Stimulated activated CD8-positive, alpha-beta memory T cell treated with anti-CD3 and anti-CD28 coated beads, Interleukin-7, amount 100 ng/mL, for 24 hours (primary cell): Measurements from ENCODE around the gene DPYD.

Source experiments
- DNase-seq: peaks from one replicate; pipeline ENCODE4 v3.0.0-alpha.2; 2020; ENCODE audit warnings: low read depth

DPYD gene

DNA sequence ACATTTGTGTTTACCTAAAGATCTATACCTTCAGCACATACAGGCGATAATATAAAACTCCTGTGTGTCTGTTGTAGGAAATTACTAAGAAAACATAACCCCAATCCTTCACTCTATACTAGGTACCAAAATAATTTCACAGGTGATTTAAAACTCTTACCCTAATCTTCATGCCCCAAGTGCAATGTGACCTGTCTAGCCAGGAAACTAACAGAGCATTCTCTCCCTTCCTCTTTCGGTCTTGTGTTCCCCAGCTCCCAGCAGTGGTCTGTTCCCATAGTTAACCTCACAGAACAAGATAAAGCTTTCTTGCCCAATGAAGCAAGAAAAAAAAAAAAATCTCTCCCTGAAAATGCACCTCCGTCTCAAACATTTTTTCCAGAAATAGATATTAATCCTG is 493.5 kb downstream of the DPYD start:
- DNase-seq = no peak

DNA sequence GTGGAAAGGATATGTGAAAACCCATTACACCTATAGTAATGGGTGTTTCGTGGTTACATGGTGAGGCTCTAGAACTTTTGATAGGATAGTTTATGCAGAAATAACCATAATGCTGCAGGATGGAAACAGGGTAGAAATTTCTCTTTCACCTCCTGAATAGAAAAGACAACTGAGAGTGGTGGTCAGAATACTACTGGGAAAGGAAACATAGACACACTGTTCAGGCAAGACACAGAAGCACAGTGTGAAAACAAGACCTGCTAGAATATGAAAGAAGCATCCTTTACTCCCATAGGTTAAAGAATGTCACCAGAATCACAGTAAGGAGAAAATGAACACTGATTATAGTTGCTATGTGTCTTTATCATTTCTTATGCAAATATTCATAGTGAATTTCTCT is 496.6 kb downstream of the DPYD start:
- no peak for DNase-seq

DNA sequence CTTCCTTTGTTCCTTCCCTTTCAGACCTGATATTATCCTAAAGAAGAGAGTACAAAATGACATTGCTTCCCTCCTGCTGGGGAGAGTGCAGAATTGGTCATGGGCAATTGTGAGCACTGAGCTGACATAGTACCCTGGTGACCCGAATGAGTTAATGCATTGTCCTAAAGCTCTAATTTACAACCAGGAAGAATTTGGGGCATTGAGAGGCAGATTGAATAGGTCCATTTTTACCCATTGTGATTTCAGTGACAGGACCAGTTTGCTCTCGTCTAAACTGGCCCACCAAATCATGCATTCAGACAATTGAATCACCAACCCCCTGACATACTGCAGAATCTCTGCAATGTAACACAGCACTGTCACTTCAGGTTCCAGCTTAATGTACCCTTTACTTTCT is 497.4 kb downstream of the DPYD start:
- DNase-seq = no peak

DNA sequence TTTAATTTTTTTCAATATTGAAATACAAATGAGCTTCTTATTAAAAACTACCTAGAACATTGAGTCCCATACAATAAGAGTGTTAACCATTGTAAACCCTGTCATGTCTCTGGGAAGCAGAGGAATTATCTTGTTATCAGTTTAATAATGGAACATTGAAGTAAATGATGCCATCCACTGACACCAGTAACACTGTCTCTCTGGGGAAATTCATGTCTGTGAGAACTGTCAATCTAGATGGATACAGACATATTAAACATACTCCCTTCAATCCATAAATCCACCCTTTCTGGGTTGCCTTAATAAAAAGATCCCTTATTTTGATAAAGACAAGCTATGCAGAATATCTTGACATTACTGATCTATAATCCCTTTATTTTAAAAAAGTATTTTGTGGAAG is 503.2 kb downstream of the DPYD start:
- DNase-seq = no peak

DNA sequence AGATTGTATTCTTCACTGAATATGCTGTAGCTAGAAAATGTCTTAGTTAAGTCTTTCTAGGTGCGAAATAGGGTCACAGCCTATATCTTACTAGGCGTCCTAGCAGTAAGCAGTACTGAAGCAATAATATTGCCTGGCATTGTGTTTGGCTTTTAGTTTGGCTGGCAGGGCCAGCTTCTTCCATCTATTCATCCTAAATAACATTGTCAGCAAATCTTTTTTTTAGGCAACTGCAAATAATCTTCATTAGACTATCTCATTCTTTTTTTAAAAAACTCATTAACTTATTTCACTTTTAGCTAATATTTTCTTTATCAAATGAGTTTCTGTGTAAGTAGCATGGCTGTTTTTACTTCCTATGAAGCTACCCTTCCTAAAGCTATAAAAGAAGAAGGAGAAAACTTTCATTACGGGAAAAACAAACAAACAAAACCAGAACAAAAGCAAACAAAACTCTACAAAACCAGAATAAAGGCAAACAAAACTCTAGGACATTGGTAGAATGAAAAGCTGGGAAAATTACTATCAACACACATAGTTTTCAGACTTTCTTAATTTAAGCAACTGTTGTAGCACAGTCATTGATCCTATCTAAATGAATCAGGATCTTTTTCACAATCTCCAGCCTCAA is 506.0 kb downstream of the DPYD start:
- DNase-seq = no peak

DNA sequence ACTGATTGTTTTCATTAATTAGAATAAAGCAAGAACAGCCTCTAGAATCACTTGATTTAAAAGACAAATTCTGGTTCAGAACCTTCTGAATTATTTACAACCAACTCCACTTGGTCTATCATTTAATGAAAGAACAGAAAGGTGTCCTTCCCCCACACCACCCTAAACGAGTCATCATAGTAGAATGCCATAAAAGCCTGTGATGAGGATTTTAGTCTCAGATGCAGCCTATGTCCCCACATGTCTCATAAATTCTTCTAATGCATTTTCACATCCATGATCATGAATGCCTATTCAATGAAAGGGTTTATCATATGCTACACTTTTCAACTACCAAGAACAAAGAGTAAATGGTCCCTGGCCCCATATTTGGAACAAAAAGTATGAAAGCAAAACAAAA is 508.1 kb downstream of the DPYD start:
- no peak for DNase-seq

DNA sequence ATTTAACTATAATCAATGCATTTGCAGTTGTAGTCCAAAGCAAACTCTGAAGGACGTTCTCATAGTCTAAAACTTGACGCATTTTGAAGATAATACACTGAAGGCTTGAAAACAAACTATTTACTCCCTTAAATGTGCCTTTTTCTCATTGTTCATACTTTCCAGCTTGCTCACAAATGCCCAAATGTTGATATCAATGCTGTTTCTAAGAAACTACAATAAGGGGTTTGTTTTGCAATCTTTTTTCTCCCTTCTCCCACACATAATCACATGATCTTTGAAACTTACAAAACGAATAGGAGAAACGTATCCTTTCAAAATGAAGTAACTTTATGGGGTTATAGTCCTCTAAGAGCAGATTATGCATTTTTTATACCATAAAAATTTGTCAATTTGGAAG is 508.7 kb downstream of the DPYD start:
- DNase-seq = no peak

DNA sequence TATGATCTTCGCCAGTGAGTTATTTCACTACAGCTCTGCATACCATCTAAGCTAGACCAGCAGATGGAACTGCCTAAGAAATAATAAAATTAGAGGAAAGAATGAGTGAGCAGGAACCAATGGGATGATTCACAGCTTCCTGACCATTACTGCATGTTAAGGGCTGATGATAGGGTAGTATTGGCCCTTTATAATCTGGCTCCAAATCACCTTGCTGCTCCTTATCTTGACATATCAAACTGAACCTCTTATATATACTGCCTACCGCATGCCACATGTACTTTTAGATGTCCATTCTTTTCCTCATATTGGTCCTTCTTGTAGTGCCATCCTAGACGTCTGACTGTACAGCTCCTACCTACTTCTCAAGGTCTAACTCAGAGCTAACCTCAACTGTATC is 524.4 kb downstream of the DPYD start:
- no peak for DNase-seq

DNA sequence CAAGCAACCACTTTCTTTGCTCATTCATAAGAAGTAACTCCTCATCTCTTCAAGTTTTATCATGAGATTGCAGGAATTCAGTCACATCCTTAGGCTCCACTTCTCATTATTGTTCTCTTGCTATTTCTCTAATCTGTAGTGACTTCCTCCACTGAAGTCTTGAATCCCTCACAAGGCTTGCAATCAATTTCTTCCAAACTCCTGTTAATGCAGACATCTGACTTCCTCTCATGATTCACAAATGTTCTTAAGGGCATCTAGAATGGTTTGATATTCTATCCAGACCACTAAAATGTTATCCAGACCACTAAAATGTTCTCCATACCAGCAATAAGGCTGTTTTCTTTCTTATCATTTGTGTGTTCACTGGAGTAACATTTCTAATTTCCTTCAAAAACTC is 528.1 kb downstream of the DPYD start:
- DNase-seq = no peak

DNA sequence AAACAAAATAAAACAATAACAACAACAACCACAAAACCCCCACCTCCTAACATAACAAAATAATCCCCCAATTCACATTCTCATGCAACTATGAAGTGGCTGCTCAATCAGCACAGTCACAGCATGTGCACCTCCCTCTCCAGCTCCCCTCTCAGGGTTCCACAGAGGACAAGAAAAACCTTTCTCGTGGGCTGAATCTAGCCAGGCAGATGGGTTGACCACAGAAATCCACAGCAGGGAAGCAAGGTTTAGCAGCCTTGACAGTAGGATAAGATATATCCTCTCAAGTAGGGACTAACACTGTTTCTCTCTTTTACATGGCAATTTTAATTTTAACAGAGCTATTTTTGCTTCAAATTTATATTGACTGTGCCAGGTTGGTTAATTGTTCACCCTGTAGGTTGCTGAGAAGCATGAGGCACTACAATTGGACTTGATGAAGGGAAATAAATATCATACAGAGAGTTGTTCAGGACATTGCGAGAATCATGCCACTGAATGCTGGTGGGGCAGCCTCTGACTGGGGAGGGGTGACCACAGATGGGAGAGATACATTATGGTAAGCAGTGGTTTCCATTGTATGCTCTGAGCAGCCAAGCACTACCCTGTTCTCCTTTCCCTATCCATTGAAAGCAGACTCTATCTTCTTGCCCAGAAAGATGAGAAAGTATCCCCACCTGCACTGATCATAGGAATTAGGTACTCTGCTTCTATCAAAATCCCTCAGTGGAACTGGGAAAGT is 535.1 kb downstream of the DPYD start:
- DNase-seq = no peak

DNA sequence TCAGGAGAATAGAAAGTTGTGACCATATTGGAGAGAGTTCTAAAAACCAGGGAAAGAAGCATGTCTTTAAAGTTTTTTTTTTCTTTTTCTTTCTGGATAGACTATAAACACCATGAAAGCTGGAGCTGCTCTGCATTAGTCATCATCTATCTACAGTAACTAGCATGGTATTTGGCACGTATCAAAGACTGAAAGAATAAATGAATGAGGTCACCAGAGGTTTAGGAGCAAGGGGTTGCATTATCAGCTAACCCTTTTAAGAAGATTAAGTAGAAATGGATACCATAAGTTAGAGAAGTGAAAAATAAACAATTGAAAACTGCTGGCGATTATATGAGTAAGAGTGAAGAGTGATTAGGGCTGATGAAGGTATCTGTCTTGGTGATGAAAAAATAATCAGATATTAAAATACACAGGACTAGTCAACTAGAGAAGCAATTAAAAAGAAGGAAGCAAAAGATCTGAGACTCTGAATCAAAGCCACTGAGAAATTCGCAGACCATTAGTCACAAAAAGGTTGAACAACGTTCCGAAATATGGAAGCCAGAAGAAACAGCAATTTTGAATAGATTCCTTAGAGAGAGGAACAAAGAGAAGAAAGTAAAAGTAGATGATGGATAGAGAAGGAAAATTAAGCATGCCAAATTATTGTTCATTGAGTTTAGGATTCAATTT is 536.4 kb downstream of the DPYD start:
- DNase-seq = no peak

DNA sequence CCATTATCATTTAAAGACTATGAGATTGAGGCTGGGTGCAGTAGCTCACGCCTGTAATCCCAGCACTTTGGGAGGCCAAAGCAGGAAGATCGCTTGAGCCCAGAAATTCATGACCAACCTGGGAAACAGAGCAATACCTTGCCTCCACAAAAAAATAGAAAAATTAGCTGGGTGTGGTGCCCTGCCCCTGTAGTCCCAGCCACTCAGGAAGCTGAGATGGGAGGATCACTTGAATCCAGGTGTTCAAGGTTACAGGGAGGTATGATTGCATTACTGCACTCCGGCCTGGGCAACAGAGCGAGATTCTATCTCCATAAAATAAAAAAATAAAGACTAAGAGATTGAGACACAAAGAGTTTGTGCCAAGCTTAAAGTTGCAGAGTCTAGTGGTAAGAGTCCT is 537.0 kb downstream of the DPYD start:
- no peak for DNase-seq

DNA sequence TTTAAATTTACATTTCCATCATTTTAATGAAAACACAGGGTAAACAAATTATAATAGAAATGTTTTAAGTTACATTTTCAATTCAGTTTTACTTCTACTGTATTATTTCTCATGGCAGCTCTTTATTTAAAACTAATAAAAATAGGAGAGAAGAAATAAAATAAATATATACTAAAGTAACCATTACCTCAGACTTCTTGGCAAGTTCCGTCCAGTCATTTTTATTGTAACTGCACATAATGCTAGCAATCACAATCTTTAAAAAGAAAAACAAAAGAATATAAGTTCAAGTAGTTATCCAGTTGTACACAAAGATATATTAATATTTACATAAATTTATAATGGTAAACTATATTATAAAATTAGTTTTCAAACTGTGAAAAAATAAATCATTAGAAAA is 538.6 kb downstream of the DPYD start:
- no peak for DNase-seq

DNA sequence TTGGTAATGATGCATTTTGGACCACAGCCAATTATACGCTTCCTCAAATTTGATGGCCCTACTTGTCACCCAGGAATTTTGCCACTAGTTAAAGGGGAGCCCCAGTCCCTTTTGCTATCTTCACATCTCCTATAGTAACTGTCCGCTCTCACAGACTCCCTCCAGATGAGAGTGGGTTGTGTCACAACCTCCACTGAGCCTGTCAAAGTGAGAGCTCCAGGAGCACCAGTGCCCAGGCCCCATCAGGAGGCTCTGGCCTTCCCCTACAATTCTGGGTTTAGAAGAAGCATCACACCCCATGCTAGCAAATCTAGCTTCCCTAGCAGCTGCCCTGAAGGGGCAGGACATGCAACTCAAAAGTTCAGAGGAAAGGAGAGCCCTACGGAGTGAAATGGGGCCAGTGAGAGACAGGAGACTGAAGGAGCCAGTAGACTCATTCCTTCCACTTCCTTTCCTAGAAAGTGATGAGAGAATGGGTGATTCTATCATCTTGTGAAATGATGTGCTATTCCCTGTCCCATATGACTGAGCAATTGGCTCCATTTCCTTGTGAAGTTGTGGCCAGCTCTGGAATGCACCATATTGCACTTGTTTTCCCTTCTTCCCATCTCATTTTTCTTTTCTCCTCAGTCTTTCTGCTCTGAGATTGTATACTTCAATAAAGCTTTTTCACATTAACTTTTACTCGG is 541.3 kb downstream of the DPYD start:
- no peak for DNase-seq

DNA sequence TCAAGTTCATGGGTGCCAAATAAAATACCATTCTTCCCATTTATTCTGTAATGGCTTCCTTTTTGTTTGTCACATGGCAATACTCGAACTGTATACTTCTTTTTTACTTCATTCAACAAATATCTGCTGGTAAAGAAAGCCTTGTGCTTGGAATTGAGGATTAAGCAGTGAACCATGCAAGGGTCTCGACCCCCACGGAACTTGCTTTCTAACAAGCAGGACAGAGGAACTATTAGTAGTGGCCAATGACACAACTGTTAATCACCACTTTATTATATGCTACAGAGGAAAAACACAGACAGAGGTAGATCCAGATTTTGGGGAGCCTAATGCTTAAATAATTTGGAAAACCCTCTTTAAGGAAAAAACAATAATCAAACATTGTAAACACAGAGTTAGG is 542.2 kb downstream of the DPYD start:
- DNase-seq = no peak

DNA sequence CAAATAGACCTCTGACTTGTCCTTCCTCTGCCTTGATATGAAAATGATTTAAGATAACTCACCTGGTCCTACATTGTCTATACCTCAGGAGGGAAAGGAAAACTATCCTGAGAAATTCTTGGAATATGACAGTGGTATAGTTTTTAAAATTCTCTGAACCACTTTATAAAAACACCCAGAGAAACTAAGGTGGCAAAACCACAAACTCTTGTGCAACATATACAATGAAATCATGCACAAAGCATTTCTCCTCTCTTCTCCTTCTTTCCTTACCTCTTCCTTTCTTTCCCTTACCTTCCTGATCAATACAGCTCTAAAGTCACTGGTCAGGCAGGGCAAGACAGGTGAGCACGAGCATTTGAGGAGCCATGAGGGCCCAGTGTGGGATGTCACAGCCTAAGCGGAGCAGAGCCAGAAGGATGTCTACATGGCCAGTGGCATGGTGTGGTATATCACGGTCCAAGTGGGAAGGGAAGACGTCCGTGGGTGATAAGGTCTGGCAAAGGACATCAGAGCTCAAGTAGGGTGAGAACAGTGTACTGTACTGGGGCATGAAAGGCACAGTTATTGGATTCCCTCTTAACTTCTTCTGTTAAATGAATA is 543.3 kb downstream of the DPYD start:
- no peak for DNase-seq

DNA sequence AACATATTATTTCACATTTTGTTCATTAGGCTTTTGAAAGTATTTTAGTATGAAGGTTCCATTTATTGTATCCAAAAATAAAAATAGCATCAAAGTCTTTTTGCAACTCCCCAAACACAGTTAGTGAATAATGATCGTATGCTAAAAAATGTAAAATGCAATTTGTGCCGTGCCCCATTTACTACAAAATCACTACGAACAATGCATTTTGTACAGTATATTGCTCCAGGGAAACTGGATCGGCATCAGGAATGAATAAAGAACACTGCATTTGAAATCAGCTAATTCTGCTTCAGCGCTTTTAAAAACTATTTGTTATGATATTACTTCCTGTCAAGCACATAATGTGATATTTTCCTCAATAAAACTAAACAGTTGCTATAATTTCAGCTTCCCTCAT is 547.8 kb downstream of the DPYD start:
- no peak for DNase-seq

DNA sequence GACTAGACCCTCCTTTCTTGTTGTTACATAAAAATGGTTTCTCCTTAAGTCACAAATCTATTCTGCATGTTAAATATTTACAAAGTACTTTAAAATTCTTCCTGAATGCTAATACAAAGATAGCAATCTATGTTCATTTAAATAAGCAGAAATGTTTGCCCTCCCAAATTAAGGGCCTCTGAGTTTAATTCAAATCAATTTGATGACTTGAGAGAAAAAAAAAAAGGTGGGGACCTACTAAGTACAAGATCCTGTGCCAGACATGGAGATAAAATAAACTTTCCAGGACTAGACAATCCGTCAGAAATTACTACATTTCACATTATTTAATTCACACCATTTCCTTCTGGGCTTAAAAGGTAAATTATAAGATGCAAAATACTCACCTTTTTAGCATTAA is 548.3 kb downstream of the DPYD start:
- DNase-seq = no peak

DNA sequence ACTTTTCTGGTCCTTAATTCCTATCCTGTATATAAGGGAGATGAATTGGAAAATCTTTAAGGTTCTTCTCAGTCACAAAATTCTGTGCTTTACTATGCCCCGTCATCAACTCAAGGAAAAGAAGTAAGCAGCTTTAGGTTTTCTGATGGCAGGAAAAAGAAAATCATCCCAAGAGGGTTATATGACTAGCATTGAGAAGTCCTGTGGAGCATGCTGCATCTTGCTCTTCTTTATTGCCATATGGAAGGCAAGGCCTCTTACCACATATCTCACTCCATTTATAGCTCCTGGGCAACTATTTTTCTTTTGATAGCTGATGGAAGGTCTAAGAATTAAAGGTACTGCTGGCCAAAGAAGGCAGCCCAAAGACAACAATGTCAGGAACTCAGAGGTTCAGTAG is 552.5 kb downstream of the DPYD start:
- no peak for DNase-seq

DNA sequence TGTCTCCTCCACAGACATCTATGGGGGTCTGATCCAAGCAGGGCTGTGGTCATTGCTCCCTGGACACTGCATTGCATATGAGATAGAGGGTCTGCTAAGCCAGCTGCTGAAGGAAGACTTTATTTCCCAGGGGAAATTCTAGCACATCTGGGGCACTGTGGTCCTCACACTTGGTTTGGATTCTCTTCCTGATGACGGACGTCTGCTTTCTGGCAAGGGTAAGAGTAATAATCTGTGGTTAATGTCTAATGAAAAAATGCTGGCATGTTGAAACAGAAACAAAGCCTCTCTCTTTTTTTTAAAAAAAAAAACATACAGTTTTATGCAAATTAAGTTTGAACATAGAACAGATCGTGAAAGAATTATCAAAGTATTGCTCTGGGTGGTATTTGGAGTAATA is 553.9 kb downstream of the DPYD start:
- DNase-seq = no peak

DNA sequence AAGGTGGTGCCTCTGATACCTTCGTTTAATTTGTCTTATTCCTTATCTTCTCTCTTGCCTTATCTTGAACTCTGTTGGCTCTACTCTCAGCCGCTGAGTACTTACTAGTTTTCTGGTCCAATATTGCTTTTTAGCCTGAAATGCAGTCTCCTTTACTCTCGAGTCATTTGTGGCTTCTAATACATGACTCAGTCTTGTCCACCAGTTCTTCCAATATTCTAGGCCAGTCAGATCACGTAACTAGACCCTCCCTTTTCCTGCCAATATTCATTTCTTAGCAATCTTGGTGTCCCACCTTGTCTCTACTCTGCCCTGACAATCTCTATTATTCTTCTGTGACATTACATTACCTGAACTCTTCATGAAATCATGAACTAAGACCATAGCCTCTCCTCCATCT is 555.8 kb downstream of the DPYD start:
- DNase-seq = no peak

DNA sequence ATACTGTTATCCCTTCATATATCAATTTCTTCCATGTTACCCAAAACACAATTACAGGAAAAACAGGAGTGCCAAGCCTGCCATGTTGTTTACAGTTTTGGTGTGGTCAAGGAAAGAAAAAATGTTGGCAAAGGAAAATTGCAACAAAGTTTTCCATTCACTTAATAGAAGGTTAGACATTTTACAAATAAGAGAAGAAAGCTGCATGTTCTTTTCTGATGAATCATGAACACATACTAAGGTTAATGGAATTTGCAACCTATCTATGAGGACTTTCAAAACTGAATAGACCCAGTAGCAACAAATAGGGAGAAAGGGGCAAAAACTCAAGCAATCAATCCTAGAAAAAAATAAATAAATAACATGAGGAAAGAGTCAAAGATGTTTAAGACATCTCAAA is 556.7 kb downstream of the DPYD start:
- no peak for DNase-seq

DNA sequence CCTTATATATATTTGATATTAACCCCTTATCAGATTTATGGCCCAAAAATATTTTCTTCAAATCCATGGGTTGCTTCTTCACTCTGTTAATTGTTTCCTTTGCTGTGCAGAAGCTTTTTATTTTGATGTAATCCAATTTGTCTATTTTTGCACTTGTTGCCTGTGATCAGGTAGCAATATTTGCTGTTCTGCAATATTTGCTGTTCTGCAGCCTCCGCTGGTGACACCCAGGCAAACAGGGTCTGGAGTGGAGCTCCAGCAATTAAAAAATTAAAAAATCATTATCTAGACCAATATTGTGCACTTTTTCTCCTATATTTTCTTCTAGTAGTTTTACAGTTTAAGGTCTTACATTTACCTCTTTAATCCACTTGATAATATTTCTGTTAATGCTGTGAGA is 564.5 kb downstream of the DPYD start:
- DNase-seq = no peak
